Measurements from ENCODE around the gene GUCA2B. TPM values are rescaled to one million over a fixed set of nuclear protein-coding genes. Genes with fewer than 3 reads are reported as not detected.
A peak's percentile ranks its signal among the peaks of the same experiment; 100 is the strongest.

The GUCA2B gene
- total RNA-seq, 1 donor from 2014 or later = not detected

- Histone ChIP-seq H3K4me3 (ENCODE audit: low read depth, low read length) (no peak overlapping the region), H3K27me3 (ENCODE audit: control insufficient read depth, insufficient read depth, low read length) (no peaks in the 10 kb centered on the region), H3K36me3 (ENCODE audit: control insufficient read depth, insufficient read depth, low read length) (no peaks in the 10 kb centered on the region)
- DNase-seq (ENCODE audit: low read depth) = no peak
- TF ChIP-seq CTCF (IDR thresholded peaks at IDR 0.05; ENCODE audit: insufficient read depth, low read length, poor library complexity, severe bottlenecking) = no peak
Observed at GRCh38 chr1:42175314-42176054, 22.3 kb downstream of the GUCA2B start.

- DNase-seq (ENCODE audit: low read depth) = peak; percentile 14
- no peaks in the 10 kb centered on the region for H3K27me3 ChIP-seq (ENCODE audit: control insufficient read depth, insufficient read depth, low read length)
- H3K4me3 ChIP-seq (ENCODE audit: low read depth, low read length) = no peak overlapping the region
- no peaks in the 10 kb centered on the region for H3K36me3 ChIP-seq (ENCODE audit: control insufficient read depth, insufficient read depth, low read length)
- peak; percentile 84 for TF ChIP-seq CTCF (IDR thresholded peaks at IDR 0.05; ENCODE audit: insufficient read depth, low read length, poor library complexity, severe bottlenecking)
Observed at GRCh38 chr1:42176902-42177519, 23.8 kb downstream of the GUCA2B start.

- TF ChIP-seq CTCF (IDR thresholded peaks at IDR 0.05; ENCODE audit: insufficient read depth, low read length, poor library complexity, severe bottlenecking) = no peak
- H3K36me3 ChIP-seq (ENCODE audit: control insufficient read depth, insufficient read depth, low read length) = no peaks in the 10 kb centered on the region
- no peaks in the 10 kb centered on the region for H3K27me3 ChIP-seq (ENCODE audit: control insufficient read depth, insufficient read depth, low read length)
- no peak overlapping the region for H3K4me3 ChIP-seq (ENCODE audit: low read depth, low read length)
- peak; percentile 49 for DNase-seq (ENCODE audit: low read depth)
Observed at GRCh38 chr1:42177541-42177981, 24.4 kb downstream of the GUCA2B start.

GRCh38 chr1:42178249-42178648, 25.0 kb downstream of the GUCA2B start:
- Histone ChIP-seq H3K36me3 (ENCODE audit: control insufficient read depth, insufficient read depth, low read length) (no peaks in the 10 kb centered on the region), H3K4me3 (ENCODE audit: low read depth, low read length) (no peak overlapping the region), H3K27me3 (ENCODE audit: control insufficient read depth, insufficient read depth, low read length) (no peaks in the 10 kb centered on the region)
- TF ChIP-seq CTCF (IDR thresholded peaks at IDR 0.05; ENCODE audit: insufficient read depth, low read length, poor library complexity, severe bottlenecking) = no peak
- no peak for DNase-seq (ENCODE audit: low read depth)

GRCh38 chr1:42179275-42179674, 26.1 kb downstream of the GUCA2B start:
- no peak for DNase-seq (ENCODE audit: low read depth)
- no peaks in the 10 kb centered on the region for H3K27me3 ChIP-seq (ENCODE audit: control insufficient read depth, insufficient read depth, low read length)
- no peaks in the 10 kb centered on the region for H3K36me3 ChIP-seq (ENCODE audit: control insufficient read depth, insufficient read depth, low read length)
- H3K4me3 ChIP-seq (ENCODE audit: low read depth, low read length) = no peak overlapping the region
- TF ChIP-seq CTCF (IDR thresholded peaks at IDR 0.05; ENCODE audit: insufficient read depth, low read length, poor library complexity, severe bottlenecking) = no peak

Measured in kidney epithelial cell (primary cell).